Neural progenitor cell (in vitro differentiated cells): Measurements from ENCODE around the gene MYCBP2.

Experiments
- CTCF ChIP-seq: fragments of 200-600 bp; sonication (generic); IDR thresholded peaks from 2 replicates; pipeline ENCODE4 v1.5.1; 2017; ENCODE audit warnings: antibody characterized with exemption, mild to moderate bottlenecking
- EZH2 ChIP-seq: fragments of 200-600 bp; sonication (generic); IDR thresholded peaks from 2 replicates; pipeline ENCODE4 v1.6.1; 2017; ENCODE audit warnings: antibody characterized with exemption, mild to moderate bottlenecking, moderate library complexity
- EZH2phosphoT487 ChIP-seq: fragments of 200-600 bp; sonication (generic); IDR thresholded peaks from 2 replicates; pipeline ENCODE4 v1.6.1; 2017; ENCODE audit warnings: antibody characterized with exemption

GRCh38 chr13:77356155-77356554 lies 29.3 kb upstream of the MYCBP2 start:
- TF ChIP-seq CTCF (no peak), EZH2 (no peak), EZH2phosphoT487 (no peak)
